Gastrocnemius medialis (tissue), 4 donors: ENCODE results near the gene SCN3B.

ENCODE experiments used
- CTCF ChIP-seq, 5 experiments: fragments of 450-650 bp in 3 of 5; fragments of 200-600 bp in 2 of 5; sonication (generic) in 2 of 5; IDR thresholded peaks in 4 of 5; conservative IDR thresholded peaks in 1 of 5; 1 replicate in 4 of 5; 2 replicates in 1 of 5; pipeline ENCODE4 v1.5.1; 2016 to 2019; ENCODE audit warnings: antibody characterized with exemption in 5 of 5, mild to moderate bottlenecking in 3 of 5, moderate library complexity in 3 of 5
- POLR2A ChIP-seq, 2 donors: fragments of 450-650 bp; IDR thresholded peaks; one replicate each; pipeline ENCODE4 v1.6.1; 2017; ENCODE audit warnings: antibody characterized with exemption in 2 of 2, mild to moderate bottlenecking in 2 of 2, moderate library complexity in 2 of 2

- TF ChIP-seq POLR2A (IDR thresholded peaks at IDR 0.05), result no peak
- no peak for TF ChIP-seq CTCF (IDR thresholded peaks at IDR 0.05 in 4 of 5, conservative IDR thresholded peaks at IDR 0.05 in 1 of 5)
These were observed 969 bp downstream of the SCN3B start for GRCh38 chr11:123653483-123653826.
